Measurements from ENCODE around the gene AIF1L. TPM values are rescaled to one million over a fixed set of nuclear protein-coding genes. Genes with fewer than 3 reads are reported as not detected.
"Not testable (repeated sequence)": the region's sequence is repeated elsewhere in the genome, so short reads cannot be mapped to it uniquely, and the experiment has no call there.

Gene AIF1L
- total and polyA plus RNA-seq, 7 donors: 2.4 to 11.6 (median 3.2) TPM

DNA sequence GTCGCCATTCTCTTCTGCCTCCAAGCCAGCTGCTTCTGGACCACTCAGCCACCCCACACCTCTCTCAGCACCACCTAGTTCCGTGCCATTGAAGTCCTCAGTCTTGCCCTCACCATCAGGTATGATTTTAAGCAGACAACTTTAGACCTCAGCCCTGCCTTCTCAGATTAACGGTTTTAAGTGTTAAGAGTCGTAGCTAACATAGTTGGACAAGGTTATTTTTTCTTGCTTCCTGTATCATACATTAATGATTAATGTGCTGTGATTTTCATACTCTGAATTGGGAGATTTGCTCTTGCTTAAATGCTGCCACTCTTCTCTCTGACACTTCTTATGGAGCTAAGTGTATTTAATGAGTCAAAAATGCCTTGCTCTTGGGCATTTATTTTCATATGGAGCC is 49.9 kb downstream of the AIF1L start:
- no peaks in the 10 kb centered on the region for H3K9me3 ChIP-seq
- DNase-seq: no peak
- intact Hi-C loops (cut with DNase I): no loop called here
- H3K27ac ChIP-seq: no peak overlapping the region
- no peaks in the 10 kb centered on the region for H3K4me1 ChIP-seq
- peaks cover 28 to 100% (median 78%) of the 10 kb centered on the region in 4 donors for H3K36me3 ChIP-seq
- no peaks in the 10 kb centered on the region for H3K27me3 ChIP-seq
- 92 to 96% methylated on average over 4 of the region's 4 CpGs for WGBS, 2 donors
- H3K4me3 ChIP-seq: no peak overlapping the region
- no peak for TF ChIP-seq EP300 (IDR thresholded peaks at IDR 0.05)

GRCh38 chr9:131148276-131148675 is 51.9 kb downstream of the AIF1L start:
- no peaks in the 10 kb centered on the region for H3K9me3 ChIP-seq
- no peak overlapping the region for H3K4me3 ChIP-seq
- WGBS, 2 donors: 81 to 91% methylated on average over 3 of the region's 3 CpGs
- intact Hi-C loops (cut with DNase I): no loop called here
- TF ChIP-seq POLR2A (IDR thresholded peaks at IDR 0.05) (no peak), CTCF (IDR thresholded peaks at IDR 0.05) (no peak), EP300 (IDR thresholded peaks at IDR 0.05) (no peak), POLR2AphosphoS5 (IDR thresholded peaks at IDR 0.05) (no peak)
- no peak overlapping the region for H3K27ac ChIP-seq
- no peak for DNase-seq
- H3K4me1 ChIP-seq: no peaks in the 10 kb centered on the region
- H3K27me3 ChIP-seq: no peaks in the 10 kb centered on the region
- H3K36me3 ChIP-seq: peaks cover 38 to 100% (median 81%) of the 10 kb centered on the region in 4 donors

DNA sequence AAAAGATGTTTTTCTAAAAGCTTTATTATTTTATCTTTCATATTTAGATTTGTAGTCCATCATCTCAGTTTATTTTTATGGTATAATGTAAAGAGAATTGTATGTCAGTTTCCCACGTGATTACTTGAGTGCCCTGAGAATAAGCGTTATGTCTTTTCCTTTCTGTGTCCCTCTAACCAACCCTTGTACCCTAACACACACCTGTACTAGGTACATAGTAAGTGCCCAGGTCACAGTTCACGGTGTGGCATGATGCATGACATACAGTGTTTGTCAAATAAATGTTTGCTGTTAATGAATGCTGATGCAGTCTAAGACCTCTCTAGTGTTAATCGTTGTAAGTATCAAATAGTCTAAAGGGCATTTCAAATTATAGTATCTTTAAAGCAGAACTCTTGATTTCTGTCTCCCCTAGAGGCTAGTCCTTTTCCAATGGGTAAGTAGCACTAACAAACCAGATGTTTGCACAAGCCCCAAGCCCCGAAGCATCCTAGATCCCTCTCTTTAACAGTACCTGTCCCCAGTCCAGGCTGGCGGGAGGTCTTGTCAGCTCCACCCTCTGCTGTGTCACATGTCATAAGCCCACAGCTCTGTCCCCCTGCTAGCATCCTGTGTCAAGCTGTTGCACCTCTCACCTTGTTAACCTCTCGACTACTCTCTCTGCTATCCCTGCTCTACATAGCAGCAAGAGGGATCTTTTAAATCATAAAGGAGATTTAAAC is 52.8 kb downstream of the AIF1L start:
- intact Hi-C loops (cut with DNase I): no loop called here
- Histone ChIP-seq H3K4me3 (no peak overlapping the region), H3K9me3 (no peaks in the 10 kb centered on the region), H3K27ac (no peak overlapping the region), H3K27me3 (no peaks in the 10 kb centered on the region), H3K36me3 (peaks cover 41 to 100% (median 84%) of the 10 kb centered on the region in 4 donors), H3K4me1 (no peaks in the 10 kb centered on the region)
- TF ChIP-seq POLR2AphosphoS5 (IDR thresholded peaks at IDR 0.05) (no peak), EP300 (IDR thresholded peaks at IDR 0.05) (no peak), CTCF (IDR thresholded peaks at IDR 0.05) (no peak), POLR2A (IDR thresholded peaks at IDR 0.05) (no peak)
- DNase-seq: no peak
- WGBS, 2 donors: 83% methylated on average over 7 of the region's 7 CpGs

- 56 to 78% methylated on average over 5 of the region's 5 CpGs for WGBS, 2 donors
- no peak overlapping the region for H3K27ac ChIP-seq
- no peak overlapping the region for H3K4me3 ChIP-seq
- H3K4me1 ChIP-seq: no peaks in the 10 kb centered on the region
- intact Hi-C loops (cut with DNase I): no loop called here
- DNase-seq: no peak
- H3K9me3 ChIP-seq: no peaks in the 10 kb centered on the region
- H3K27me3 ChIP-seq: no peaks in the 10 kb centered on the region
- H3K36me3 ChIP-seq: peaks cover 37 to 100% (median 82%) of the 10 kb centered on the region in 4 donors
- no peak for TF ChIP-seq POLR2A (IDR thresholded peaks at IDR 0.05)
- no peak for TF ChIP-seq EP300 (IDR thresholded peaks at IDR 0.05)
- no peak for TF ChIP-seq POLR2AphosphoS5 (IDR thresholded peaks at IDR 0.05)
- TF ChIP-seq CTCF (IDR thresholded peaks at IDR 0.05): no peak
Observed at GRCh38 chr9:131149688-131150053, 53.3 kb downstream of the AIF1L start.

GRCh38 chr9:131153595-131153994 is 57.3 kb downstream of the AIF1L start:
- WGBS, 2 donors: 88 to 94% methylated on average over 4 of the region's 4 CpGs
- intact Hi-C loops (cut with DNase I): no loop called here
- Histone ChIP-seq H3K9me3 (no peaks in the 10 kb centered on the region), H3K4me3 (no peak overlapping the region), H3K36me3 (peaks cover 20 to 97% (median 52%) of the 10 kb centered on the region in 4 donors), H3K27me3 (no peaks in the 10 kb centered on the region), H3K27ac (no peak overlapping the region), H3K4me1 (no peaks in the 10 kb centered on the region)
- TF ChIP-seq CTCF (IDR thresholded peaks at IDR 0.05): no peak
- TF ChIP-seq POLR2A (IDR thresholded peaks at IDR 0.05): no peak
- no peak for TF ChIP-seq EP300 (IDR thresholded peaks at IDR 0.05)
- TF ChIP-seq POLR2AphosphoS5 (IDR thresholded peaks at IDR 0.05): no peak
- no peak for DNase-seq

GRCh38 chr9:131158673-131159072 is 62.3 kb downstream of the AIF1L start:
- 91 to 100% methylated on average over 1 of the region's 1 CpG for WGBS, 2 donors
- H3K4me3 ChIP-seq; DNase-seq; H3K9me3 ChIP-seq; H3K27ac ChIP-seq; H3K4me1 ChIP-seq; H3K27me3 ChIP-seq; intact Hi-C loops (cut with DNase I): not testable (repeated sequence)
- H3K36me3 ChIP-seq: peaks cover 20 to 95% (median 40%) of the 10 kb centered on the region in 4 donors
